Lower leg skin (tissue), 3 donors: ENCODE measurements around the gene NMRK2.

Experiments used
- CTCF ChIP-seq, 3 donors: fragments of 450-650 bp; IDR thresholded peaks; one replicate each; pipeline ENCODE4 v1.5.1; 2016; ENCODE audit warnings: antibody characterized with exemption in 3 of 3, mild to moderate bottlenecking in 3 of 3, moderate library complexity in 2 of 3
- POLR2A ChIP-seq, 2 donors: fragments of 450-650 bp; IDR thresholded peaks; one replicate each; pipeline ENCODE4 v1.6.1; 2016 to 2017; ENCODE audit warnings: antibody characterized with exemption in 2 of 2, mild to moderate bottlenecking in 1 of 2, moderate library complexity in 1 of 2

- no peak for TF ChIP-seq CTCF (IDR thresholded peaks at IDR 0.05)
- no peak for TF ChIP-seq POLR2A (IDR thresholded peaks at IDR 0.05)
These were observed 13.1 kb upstream of the NMRK2 start for GRCh38 chr19:3919793-3920192.
